GM12878 (cell line): ENCODE measurements around the gene MUL1. TPM values are rescaled to one million over a fixed set of nuclear protein-coding genes. Genes with fewer than 3 reads are reported as not detected.

Experiments used
- ETV6 ChIP-seq, 2 experiments: fragments of 450-650 bp in 1 of 2; IDR thresholded peaks in 1 of 2; conservative IDR thresholded peaks in 1 of 2; 2 replicates each; pipeline ENCODE4 v1.6.1; 2014; ENCODE audit warnings: antibody characterized with exemption in 1 of 2, borderline replicate concordance in 1 of 2, low read depth in 1 of 2, mild to moderate bottlenecking in 1 of 2, moderate library complexity in 1 of 2
- NFYA ChIP-seq: IDR thresholded peaks from 2 replicates; pipeline ENCODE4 v1.6.1; 2011; ENCODE audit warnings: low read depth, mild to moderate bottlenecking, low read length, improper control_type of control experiment, borderline replicate concordance
- polyA plus RNA-seq, 11 experiments: library from polyadenylated mRNA; depleted of rRNA in 4 of 11; unstranded in 6 of 11; stranded (reverse) in 5 of 11; fragments of >200 nt; fragmentation: Nextera tagmentation in 4 of 11; fragmentation: Illumina TruSeq in 1 of 11; extraction: Ambion mirVana in 4 of 11; extraction: Trizol in 1 of 11; gene quantifications; 1 replicate in 1 of 11; 2 replicates in 10 of 11; pipeline versions ENCODE4 v1.2.1 to v1.2.3, GENCODE V29; 2011 to 2016; ENCODE audit warnings: inconsistent platforms in 2 of 11, missing spikeins in 2 of 11, low read depth in 1 of 11
- total RNA-seq, 4 experiments: library from RNA; depleted of rRNA in 3 of 4; stranded (reverse); fragments of >200 nt in 3 of 4; fragmentation: Illumina TruSeq in 1 of 4; extraction: Trizol in 1 of 4; gene quantifications; 2 replicates each; pipeline versions ENCODE4 v1.2.1 to v1.2.3, GENCODE V29; 2013 to 2021
- TF ChIP-seq, protein P1 (sequence below): fragments of 450-650 bp; formaldehyde crosslinking; IDR thresholded peaks from 2 replicates; pipeline ENCODE4 v1.5.0; 2022; ENCODE audit warnings: mild to moderate bottlenecking, missing genetic modification characterization

Gene MUL1
- total and polyA plus RNA-seq, 10 of the 15 experiments (the other 5 are each of a cell fraction or from before 2014, with no cell fraction given): 4.9 to 27.0 (median 15.5) TPM

DNA sequence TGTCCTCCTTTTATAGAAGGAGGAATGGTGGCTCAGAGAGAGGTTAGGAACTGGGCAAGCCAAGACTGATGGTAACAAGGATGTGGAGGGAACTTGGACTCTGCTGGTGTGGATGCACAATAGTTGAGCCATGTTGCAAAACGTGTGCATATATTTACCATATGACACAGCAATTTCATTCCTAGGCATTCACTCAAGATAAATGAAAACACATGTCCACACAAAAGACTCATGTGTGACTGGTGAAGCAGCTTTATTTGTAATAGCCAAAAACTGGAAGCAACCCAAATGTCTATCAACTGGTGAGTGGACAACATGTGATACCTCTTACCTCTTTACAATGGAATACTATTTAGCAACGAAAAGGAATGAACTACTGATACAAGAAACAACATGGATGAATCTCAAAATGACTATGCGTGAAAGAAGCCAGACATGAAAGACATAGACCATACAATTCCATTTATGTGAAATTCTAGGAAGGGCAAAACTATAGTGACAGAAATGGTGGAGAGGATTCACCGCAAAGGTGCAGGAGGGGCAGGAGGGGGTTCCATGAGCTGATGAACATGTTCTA is 58.1 kb downstream of the MUL1 start (continued):
- TF ChIP-seq, protein P1, sequence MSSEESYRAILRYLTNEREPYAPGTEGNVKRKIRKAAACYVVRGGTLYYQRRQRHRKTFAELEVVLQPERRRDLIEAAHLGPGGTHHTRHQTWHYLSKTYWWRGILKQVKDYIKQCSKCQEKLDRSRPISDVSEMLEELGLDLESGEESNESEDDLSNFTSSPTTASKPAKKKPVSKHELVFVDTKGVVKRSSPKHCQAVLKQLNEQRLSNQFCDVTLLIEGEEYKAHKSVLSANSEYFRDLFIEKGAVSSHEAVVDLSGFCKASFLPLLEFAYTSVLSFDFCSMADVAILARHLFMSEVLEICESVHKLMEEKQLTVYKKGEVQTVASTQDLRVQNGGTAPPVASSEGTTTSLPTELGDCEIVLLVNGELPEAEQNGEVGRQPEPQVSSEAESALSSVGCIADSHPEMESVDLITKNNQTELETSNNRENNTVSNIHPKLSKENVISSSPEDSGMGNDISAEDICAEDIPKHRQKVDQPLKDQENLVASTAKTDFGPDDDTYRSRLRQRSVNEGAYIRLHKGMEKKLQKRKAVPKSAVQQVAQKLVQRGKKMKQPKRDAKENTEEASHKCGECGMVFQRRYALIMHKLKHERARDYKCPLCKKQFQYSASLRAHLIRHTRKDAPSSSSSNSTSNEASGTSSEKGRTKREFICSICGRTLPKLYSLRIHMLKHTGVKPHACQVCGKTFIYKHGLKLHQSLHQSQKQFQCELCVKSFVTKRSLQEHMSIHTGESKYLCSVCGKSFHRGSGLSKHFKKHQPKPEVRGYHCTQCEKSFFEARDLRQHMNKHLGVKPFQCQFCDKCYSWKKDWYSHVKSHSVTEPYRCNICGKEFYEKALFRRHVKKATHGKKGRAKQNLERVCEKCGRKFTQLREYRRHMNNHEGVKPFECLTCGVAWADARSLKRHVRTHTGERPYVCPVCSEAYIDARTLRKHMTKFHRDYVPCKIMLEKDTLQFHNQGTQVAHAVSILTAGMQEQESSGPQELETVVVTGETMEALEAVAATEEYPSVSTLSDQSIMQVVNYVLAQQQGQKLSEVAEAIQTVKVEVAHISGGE (CRISPR knock-in tag): no peak
- TF ChIP-seq ETV6 (conservative IDR thresholded peaks at IDR 0.05 in 1 of 2, IDR thresholded peaks at IDR 0.05 in 1 of 2; ENCODE audit: borderline replicate concordance in 1 of 2, low read depth in 1 of 2) (no peak), NFYA (no peak)

Other genes starting within 250 kb of the MUL1 start
Only the 7 nearest of the 8 such genes appear.
- under 0.01 TPM in 1 of 2 replicates, not detected in the other for gene VWA5B1, start 217.3 kb downstream of the MUL1 start, total RNA-seq (2014; rRNA removed)
- not detected in 2 replicates for gene VWA5B1, start 217.3 kb downstream of the MUL1 start, total RNA-seq (2014; rRNA removed; fragmentation: Illumina TruSeq; extraction: Trizol)
- gene VWA5B1, start 217.3 kb downstream of the MUL1 start, total RNA-seq (2021): not detected in 2 replicates
- 0.03 and 0.05 TPM in 2 replicates for gene VWA5B1, start 217.3 kb downstream of the MUL1 start, polyA plus RNA-seq (2011; rRNA removed)
- 0.01 TPM in 1 of 2 replicates, not detected in the other for gene VWA5B1, start 217.3 kb downstream of the MUL1 start, polyA plus RNA-seq (2014; fragmentation: Illumina TruSeq; extraction: Trizol)
- gene VWA5B1, start 217.3 kb downstream of the MUL1 start, polyA plus RNA-seq (2014; fragmentation: Nextera tagmentation; extraction: Ambion mirVana): not detected
- not detected in 2 replicates for gene VWA5B1, start 217.3 kb downstream of the MUL1 start, polyA plus RNA-seq (2014; rRNA removed)
- gene VWA5B1, start 217.3 kb downstream of the MUL1 start, polyA plus RNA-seq (2016; fragmentation: Nextera tagmentation; extraction: Ambion mirVana): not detected
- gene CAMK2N1, start 21.9 kb downstream of the MUL1 start, total RNA-seq (2014; rRNA removed): not detected in 2 replicates
- not detected in 2 replicates for gene CAMK2N1, start 21.9 kb downstream of the MUL1 start, total RNA-seq (2014; rRNA removed; fragmentation: Illumina TruSeq; extraction: Trizol)
- gene CAMK2N1, start 21.9 kb downstream of the MUL1 start, total RNA-seq (2021): 0.08 and 0.23 TPM in 2 replicates
- not detected in 2 replicates for gene CAMK2N1, start 21.9 kb downstream of the MUL1 start, polyA plus RNA-seq (2011; rRNA removed)
- not detected in 2 replicates for gene CAMK2N1, start 21.9 kb downstream of the MUL1 start, polyA plus RNA-seq (2014; fragmentation: Illumina TruSeq; extraction: Trizol)
- gene CAMK2N1, start 21.9 kb downstream of the MUL1 start, polyA plus RNA-seq (2014; fragmentation: Nextera tagmentation; extraction: Ambion mirVana): not detected
- gene CAMK2N1, start 21.9 kb downstream of the MUL1 start, polyA plus RNA-seq (2014; rRNA removed): not detected in 2 replicates
- gene CAMK2N1, start 21.9 kb downstream of the MUL1 start, polyA plus RNA-seq (2016; fragmentation: Nextera tagmentation; extraction: Ambion mirVana): not detected
- gene FAM43B, start 44.4 kb upstream of the MUL1 start, total RNA-seq (2014; rRNA removed): not detected in 2 replicates
- not detected in 2 replicates for gene FAM43B, start 44.4 kb upstream of the MUL1 start, total RNA-seq (2014; rRNA removed; fragmentation: Illumina TruSeq; extraction: Trizol)
- gene FAM43B, start 44.4 kb upstream of the MUL1 start, total RNA-seq (2021): not detected in 2 replicates
- not detected in 2 replicates for gene FAM43B, start 44.4 kb upstream of the MUL1 start, polyA plus RNA-seq (2011; rRNA removed)
- not detected in 2 replicates for gene FAM43B, start 44.4 kb upstream of the MUL1 start, polyA plus RNA-seq (2014; fragmentation: Illumina TruSeq; extraction: Trizol)
- gene FAM43B, start 44.4 kb upstream of the MUL1 start, polyA plus RNA-seq (2014; fragmentation: Nextera tagmentation; extraction: Ambion mirVana): not detected
- gene FAM43B, start 44.4 kb upstream of the MUL1 start, polyA plus RNA-seq (2014; rRNA removed): not detected in 2 replicates
- gene FAM43B, start 44.4 kb upstream of the MUL1 start, polyA plus RNA-seq (2016; fragmentation: Nextera tagmentation; extraction: Ambion mirVana): not detected
- gene CDA, start 80.9 kb upstream of the MUL1 start, total RNA-seq (2014; rRNA removed): not detected in 2 replicates
- not detected in 2 replicates for gene CDA, start 80.9 kb upstream of the MUL1 start, total RNA-seq (2014; rRNA removed; fragmentation: Illumina TruSeq; extraction: Trizol)
- 0.21 TPM in 1 of 2 replicates, not detected in the other for gene CDA, start 80.9 kb upstream of the MUL1 start, total RNA-seq (2021)
- gene CDA, start 80.9 kb upstream of the MUL1 start, polyA plus RNA-seq (2011; rRNA removed): not detected in 2 replicates
- not detected in 2 replicates for gene CDA, start 80.9 kb upstream of the MUL1 start, polyA plus RNA-seq (2014; fragmentation: Illumina TruSeq; extraction: Trizol)
- not detected for gene CDA, start 80.9 kb upstream of the MUL1 start, polyA plus RNA-seq (2014; fragmentation: Nextera tagmentation; extraction: Ambion mirVana)
- not detected in 2 replicates for gene CDA, start 80.9 kb upstream of the MUL1 start, polyA plus RNA-seq (2014; rRNA removed)
- not detected for gene CDA, start 80.9 kb upstream of the MUL1 start, polyA plus RNA-seq (2016; fragmentation: Nextera tagmentation; extraction: Ambion mirVana)
- gene PINK1, start 125.3 kb upstream of the MUL1 start, total RNA-seq (2014; rRNA removed): 2.3 and 2.8 TPM in 2 replicates
- 1.2 TPM in 2 replicates for gene PINK1, start 125.3 kb upstream of the MUL1 start, total RNA-seq (2014; rRNA removed; fragmentation: Illumina TruSeq; extraction: Trizol)
- gene PINK1, start 125.3 kb upstream of the MUL1 start, total RNA-seq (2021): 2.4 and 2.5 TPM in 2 replicates
- 1.4 and 1.9 TPM in 2 replicates for gene PINK1, start 125.3 kb upstream of the MUL1 start, polyA plus RNA-seq (2011; rRNA removed)
- 1.4 TPM in 2 replicates for gene PINK1, start 125.3 kb upstream of the MUL1 start, polyA plus RNA-seq (2014; fragmentation: Illumina TruSeq; extraction: Trizol)
- under 1 TPM in 1 of 2 experiments, not detected in 1; 0.42 TPM for gene PINK1, start 125.3 kb upstream of the MUL1 start, polyA plus RNA-seq (2014; fragmentation: Nextera tagmentation; extraction: Ambion mirVana)
- gene PINK1, start 125.3 kb upstream of the MUL1 start, polyA plus RNA-seq (2014; rRNA removed): 1.9 and 2.2 TPM in 2 replicates
- gene PINK1, start 125.3 kb upstream of the MUL1 start, polyA plus RNA-seq (2016; fragmentation: Nextera tagmentation; extraction: Ambion mirVana): 1 to 10 TPM; 1.6 to 4.4 TPM
- 245 and 248 TPM in 2 replicates for gene DDOST, start 153.2 kb upstream of the MUL1 start, total RNA-seq (2014; rRNA removed)
- 148 and 159 TPM in 2 replicates for gene DDOST, start 153.2 kb upstream of the MUL1 start, total RNA-seq (2014; rRNA removed; fragmentation: Illumina TruSeq; extraction: Trizol)
- 175 and 194 TPM in 2 replicates for gene DDOST, start 153.2 kb upstream of the MUL1 start, total RNA-seq (2021)
- gene DDOST, start 153.2 kb upstream of the MUL1 start, polyA plus RNA-seq (2011; rRNA removed): 146 and 220 TPM in 2 replicates
- 148 and 196 TPM in 2 replicates for gene DDOST, start 153.2 kb upstream of the MUL1 start, polyA plus RNA-seq (2014; fragmentation: Illumina TruSeq; extraction: Trizol)
- gene DDOST, start 153.2 kb upstream of the MUL1 start, polyA plus RNA-seq (2014; fragmentation: Nextera tagmentation; extraction: Ambion mirVana): 100 to 1,000 TPM; 100 to 159 TPM
- gene DDOST, start 153.2 kb upstream of the MUL1 start, polyA plus RNA-seq (2014; rRNA removed): 206 and 220 TPM in 2 replicates
- 100 to 1,000 TPM; 272 to 274 TPM for gene DDOST, start 153.2 kb upstream of the MUL1 start, polyA plus RNA-seq (2016; fragmentation: Nextera tagmentation; extraction: Ambion mirVana)
- gene KIF17, start 209.9 kb upstream of the MUL1 start, total RNA-seq (2014; rRNA removed): not detected in 2 replicates
- gene KIF17, start 209.9 kb upstream of the MUL1 start, total RNA-seq (2014; rRNA removed; fragmentation: Illumina TruSeq; extraction: Trizol): not detected in 2 replicates
- gene KIF17, start 209.9 kb upstream of the MUL1 start, total RNA-seq (2021): 0.10 and 0.45 TPM in 2 replicates
- not detected in 2 replicates for gene KIF17, start 209.9 kb upstream of the MUL1 start, polyA plus RNA-seq (2011; rRNA removed)
- gene KIF17, start 209.9 kb upstream of the MUL1 start, polyA plus RNA-seq (2014; fragmentation: Illumina TruSeq; extraction: Trizol): 0.03 TPM in 1 of 2 replicates, not detected in the other
- gene KIF17, start 209.9 kb upstream of the MUL1 start, polyA plus RNA-seq (2014; fragmentation: Nextera tagmentation; extraction: Ambion mirVana): not detected
- gene KIF17, start 209.9 kb upstream of the MUL1 start, polyA plus RNA-seq (2014; rRNA removed): 0.01 and 0.09 TPM in 2 replicates
- not detected for gene KIF17, start 209.9 kb upstream of the MUL1 start, polyA plus RNA-seq (2016; fragmentation: Nextera tagmentation; extraction: Ambion mirVana)